HG03039 (cell line): ENCODE results near the gene ARL6.

Experiments used
- ATAC-seq: cut with Tn5 transposase; IDR thresholded peaks from one replicate; pipeline ENCODE4 v1.9.1; 2021; ENCODE audit warnings: mild to moderate bottlenecking, moderate library complexity; ENCODE audit not compliant: unreplicated experiment

The ARL6 gene, protein sequence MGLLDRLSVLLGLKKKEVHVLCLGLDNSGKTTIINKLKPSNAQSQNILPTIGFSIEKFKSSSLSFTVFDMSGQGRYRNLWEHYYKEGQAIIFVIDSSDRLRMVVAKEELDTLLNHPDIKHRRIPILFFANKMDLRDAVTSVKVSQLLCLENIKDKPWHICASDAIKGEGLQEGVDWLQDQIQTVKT

DNA sequence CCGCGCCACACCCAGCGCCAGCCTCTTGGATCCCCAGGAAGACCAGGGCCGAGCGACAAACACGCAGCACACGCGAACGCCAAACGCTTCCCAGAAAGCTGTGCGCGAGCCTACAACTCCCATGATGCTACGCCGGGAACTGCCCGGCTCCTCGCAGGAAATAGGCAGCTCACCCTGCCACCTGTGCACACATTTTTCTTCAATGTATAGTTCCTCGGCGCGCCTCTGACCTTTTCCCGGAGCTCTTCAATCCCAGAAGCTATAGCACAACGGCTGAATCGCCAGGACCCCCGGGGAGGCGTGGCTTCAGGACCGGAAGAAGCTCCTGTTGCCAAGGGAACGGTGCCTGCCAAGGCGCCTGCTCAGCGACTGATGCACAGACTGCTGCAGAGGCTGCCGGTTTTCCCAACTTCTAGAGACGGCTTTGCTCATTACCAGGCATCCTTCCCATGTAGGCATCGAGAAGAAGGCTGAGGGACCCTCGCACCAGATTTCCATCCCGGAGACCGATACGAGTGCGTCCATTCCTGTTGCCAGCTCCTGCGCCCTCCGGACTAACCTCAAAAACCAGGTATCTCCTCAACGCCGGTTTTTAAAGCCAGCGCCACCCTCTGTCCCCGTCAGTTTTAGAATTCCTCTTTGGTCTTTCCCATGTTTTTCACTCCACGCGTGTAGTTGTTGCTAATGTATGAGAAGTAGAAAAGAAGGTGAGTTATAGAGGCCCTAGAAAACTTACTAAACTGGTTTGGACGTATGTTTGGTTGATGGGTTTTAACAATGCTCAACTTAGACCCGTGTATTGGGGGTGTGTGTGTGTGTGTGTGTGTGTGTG, at the start of gene ARL6:
Gene ARL6 (plus strand): TSS at position 352 of the 832 bp plus-strand sequence. CDS start 3,350 bp downstream, outside the sequence.
- ATAC-seq = peak; percentile 96

DNA sequence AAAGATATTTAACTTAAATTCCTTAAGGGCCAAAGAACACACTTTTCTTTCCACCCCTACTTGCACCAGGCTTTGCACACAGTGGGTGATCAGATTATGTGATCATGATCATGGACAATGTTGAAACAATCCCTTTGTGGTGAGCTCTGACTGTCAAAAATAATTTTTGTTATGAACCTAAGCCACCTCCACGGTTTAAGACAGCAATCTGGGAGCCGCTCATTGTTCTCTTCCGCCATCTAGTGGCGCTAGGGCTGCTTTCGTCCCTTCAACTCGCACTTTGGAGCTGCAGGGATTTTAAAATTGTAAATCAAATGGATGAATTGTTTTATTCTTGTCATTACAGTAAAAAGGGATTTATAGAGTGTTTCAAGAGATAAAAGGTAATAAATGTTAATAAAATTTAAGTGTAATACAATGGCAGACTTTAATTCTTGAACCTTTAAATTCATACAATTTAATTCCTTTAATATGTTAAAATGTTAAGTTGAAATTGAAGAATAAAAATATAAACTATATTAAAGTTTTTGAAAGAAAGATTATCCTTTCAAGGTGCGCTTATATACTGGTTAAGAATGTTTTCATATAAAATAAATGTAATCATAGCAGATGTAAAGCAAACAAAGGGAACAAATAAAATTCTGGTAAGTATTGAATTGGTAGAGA, 45.3 kb upstream of the ARL6 start:
- peak; percentile 85 for ATAC-seq

DNA sequence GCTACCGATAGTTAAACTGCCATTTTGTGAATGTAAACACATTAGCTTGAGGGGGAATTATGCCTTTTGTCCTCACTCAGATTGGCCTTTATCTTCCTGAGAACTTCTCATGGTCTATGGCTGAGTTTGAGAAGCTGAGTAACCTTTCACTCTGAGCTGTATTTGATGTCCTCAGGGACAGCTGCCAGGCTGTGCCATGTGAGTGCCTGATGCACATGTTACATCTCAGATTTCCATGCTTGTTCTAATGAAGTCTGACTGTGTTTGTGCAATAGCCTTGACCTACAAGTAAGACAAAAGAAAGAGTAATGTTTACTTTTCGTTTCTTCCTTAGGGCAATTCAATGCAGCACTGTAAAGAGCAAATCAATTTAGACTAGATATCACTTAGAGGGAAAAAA, 44.1 kb upstream of the ARL6 start:
- no peak for ATAC-seq

DNA sequence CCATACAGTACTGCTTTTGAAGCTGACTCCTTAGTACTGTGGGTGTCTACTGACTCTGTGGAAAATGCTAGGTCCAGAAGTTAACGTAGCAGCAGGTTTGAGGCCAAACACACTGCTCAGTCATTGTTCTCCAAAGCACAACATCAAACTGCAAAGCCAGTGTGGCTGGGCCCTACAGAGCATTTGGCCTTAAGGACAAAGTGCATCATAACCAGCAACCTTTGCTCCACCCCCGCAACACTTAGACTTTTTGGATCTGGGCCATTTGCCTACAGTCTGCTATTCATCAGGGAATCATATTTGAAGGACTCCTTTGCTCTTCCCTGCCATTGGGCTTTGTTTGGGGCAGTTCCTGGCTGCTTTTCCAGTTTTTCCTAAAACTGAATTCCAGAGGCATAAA, 43.1 kb upstream of the ARL6 start:
- ATAC-seq = no peak

DNA sequence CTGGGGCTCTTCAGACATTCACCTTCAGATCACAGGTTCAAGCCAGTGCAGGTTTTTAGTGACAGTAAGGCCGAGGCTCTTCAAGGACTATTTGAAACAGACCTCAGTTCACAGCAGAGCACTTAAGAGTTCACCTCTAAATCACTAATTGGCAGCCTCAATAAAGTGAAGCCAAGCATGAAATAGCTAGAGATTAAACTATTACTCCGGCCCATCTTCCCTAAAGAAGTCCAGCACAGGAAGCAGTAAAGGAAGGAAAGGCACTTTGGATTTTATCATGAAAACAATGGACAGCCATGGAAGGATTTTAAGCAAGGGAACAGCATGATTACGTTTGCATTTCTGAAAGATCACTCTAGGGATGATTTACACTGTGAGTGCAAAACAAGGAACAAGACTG, 27.6 kb upstream of the ARL6 start:
- no peak for ATAC-seq

DNA sequence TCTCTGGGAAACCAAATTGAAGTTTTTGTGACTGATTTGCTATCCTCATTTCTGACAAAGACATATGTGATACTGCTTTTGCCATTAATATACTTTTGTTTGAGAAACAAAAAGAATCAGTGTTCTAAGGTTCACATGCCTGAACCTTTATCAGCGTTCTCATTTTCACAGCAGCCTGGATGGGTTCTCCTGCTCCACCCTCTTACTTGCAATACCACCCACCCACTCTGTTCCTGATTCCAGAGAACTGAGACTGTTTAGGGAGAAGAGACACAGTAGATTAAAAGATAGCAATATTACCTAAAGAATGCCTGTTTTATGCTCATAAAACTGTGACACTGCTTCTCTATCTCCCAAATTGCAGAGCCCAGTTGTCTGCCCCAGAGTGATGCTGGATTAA, 25.8 kb upstream of the ARL6 start:
- ATAC-seq = no peak

DNA sequence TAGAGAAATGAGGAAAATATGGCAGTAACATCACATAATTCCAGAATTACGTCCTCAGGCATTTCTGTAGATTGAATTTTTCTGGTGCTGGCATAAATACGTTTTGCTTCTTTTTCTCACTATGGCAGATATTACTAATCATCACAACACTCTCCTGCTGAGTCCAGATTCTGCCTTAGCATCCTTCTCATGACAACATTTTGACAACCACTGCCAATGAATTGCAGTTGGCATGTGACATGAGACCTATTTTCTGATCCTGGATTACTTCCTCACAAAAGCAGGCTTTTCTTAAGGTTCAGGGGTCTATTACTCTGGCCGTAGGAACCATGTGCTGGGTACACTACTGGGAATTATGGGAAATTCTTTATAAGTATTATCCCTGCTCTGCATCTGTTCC, 22.5 kb upstream of the ARL6 start:
- ATAC-seq = no peak

DNA sequence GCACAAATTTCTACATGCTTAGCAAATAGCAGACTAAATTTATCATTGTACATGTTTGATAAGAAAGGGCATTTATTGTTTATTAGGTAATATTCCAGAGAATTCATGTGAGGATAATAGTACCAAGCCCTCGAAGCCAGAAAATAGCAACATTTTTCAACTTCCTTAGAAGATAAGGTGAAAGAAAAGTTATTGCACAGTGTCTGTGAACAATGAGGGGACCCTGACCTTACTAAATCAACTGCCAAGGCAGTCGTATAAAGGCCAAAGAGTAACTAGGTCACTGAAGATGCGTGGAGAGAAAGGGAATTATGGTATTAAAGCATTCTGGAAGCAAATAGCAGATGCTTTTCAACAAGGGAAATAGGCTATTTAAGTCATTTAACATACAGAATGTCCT, 20.3 kb upstream of the ARL6 start:
- no peak for ATAC-seq

DNA sequence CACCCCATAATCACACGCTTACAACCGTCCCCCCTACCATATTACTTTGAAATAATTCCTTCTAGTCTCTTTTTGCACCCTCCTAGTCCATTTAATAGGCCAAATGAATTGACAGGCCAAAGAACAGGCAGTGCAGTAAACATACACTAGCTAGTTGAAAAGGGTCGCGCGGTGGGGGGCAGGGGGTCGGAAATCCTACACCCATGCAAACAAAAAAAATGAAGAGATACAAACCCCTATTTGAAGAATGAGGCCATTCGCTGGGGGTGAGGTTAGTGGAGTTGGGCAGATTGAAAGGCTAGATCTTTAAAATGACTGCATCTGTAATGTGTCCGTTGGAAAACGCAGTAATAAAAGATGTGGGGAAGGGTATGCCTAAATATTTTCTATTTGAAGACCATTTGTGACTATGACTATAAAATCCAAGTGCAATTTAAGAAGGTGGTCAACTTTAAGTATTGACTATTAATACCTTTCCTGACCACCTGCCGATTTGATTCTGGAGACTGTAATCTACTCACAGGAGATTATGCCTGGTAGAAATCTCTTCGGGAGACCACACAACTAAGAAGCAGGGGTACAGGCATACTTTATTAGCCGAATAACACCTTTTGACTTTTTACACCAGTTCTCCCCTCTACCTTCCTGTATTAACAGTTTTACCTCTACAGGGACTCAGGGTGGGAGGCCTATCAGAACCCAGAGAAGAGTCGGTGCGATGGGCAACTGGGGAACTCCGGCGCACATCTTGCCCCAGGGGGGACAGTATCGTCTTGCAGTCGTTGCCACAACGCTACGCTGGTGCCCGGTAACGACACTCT, 762 bp upstream of the ARL6 start:
- ATAC-seq = no peak

DNA sequence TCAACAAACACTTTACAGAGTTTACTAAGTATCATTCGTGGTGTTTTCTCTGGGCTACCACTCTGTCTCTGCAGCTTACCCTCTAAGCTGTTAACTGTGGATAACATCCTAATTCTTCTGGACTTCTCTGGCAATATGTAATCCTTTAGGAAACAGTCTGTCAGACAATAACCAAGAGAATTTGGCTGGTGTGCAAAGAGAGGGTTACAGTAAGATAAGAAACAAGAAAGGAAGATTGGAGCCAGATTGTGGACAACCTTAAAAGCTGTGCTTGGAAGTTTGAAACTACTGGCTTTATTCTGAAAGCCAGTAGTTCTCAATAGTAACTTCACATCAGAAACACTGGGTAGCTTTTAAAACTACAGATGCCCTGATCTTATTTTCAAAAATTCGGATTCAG, 778 bp downstream of the ARL6 start:
- no peak for ATAC-seq

DNA sequence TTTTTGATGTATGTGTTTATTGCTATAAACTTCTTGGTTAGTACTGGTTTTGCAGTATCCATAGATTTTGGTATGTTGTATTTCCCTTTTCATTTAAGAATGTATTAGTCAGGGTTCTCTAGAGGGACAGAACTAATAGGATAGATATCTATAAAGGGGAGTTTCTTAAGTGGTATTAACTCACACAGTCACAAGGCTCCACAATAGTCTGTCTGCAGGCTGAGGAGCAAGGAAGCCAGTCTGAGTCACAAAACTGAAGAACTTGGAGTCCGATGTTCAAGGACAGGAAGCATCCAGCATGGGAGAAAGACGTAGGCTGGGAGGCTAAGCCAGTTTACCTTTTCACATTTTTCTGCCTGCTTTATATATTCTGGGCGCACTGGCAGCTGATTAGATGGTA, 8.4 kb downstream of the ARL6 start:
- ATAC-seq = no peak

DNA sequence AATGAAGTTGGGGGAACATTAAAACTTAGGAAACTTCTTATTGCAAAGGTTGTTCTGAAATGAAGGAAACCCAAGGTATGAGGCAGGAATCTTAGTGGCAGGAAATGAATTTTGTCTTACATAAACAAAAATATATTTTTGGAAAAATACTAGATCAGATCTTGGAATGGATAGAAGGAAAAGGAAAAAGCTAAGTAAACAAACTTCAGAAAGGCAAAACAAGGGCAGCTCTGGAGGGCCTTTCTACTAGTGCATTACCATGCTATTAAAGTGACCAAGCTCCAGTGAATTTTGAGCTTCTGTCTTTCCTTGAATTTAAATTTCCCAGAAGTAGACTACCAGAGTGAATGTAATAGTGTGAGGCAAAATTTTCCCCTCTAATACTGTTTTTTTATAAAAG, 13.6 kb downstream of the ARL6 start:
- no peak for ATAC-seq

DNA sequence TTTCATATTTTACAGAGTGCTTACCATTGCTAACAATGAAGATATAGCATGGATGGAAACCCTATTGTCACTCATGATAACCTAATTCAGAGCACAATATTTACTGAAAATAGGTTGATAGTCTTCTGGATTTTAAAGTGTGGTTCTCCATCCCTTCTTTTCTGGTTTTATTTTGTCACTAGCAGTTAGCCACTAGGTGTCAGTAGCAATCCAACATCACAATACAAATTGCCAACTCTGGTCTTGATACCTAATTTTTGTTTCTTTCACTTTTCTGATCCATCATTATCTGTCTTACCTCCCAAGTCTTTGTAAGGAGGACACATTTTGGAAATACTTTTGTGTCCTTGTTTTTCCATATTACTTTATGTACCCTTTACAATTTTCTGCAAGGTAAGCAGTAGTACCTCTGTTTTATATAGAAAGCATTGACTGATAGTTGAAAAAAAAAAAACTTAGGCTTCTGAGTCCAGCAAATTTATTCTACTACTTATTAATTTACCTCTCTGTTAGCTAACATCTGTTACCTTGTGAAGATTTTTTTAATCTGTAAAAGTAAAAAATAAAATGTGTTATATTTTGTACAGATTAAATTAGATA, 29.0 kb downstream of the ARL6 start:
- ATAC-seq = no peak

DNA sequence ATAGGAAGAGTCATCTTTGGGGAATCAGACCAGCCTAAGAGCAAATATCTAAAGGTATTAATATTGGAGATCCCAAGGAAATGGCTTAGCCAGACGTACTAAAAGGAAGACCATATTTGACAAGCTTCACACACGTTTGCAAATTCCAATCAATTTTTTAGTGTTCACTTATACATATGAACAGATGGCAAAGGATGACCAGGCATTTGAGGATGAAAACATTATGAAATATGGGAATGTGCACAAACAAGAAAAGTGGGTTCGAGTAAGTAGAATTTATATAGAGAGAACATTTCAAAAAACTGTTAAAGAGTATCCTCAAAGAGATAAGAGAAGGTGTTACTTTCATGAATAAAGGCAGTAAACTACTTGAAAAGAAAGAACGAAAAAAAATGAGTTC, 31.4 kb downstream of the ARL6 start:
- ATAC-seq = no peak

DNA sequence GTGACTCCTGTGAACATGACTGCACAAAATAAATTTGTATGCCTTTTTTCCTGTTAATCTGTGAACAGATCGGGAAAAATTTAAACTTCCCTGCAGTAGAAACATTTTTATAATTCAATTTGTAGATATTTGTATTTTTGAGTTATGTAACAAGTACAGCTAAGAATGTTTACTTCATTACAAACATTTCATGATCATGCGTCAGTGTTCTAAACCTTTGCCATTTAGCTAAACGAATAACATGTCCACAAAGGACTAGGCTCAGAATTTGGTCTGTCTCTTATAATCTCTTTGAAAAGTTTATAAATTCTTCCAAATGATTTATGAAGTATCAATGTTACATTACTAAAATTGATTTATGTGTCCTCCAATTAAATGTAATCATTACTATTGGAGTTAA, 39.9 kb downstream of the ARL6 start:
- no peak for ATAC-seq

DNA sequence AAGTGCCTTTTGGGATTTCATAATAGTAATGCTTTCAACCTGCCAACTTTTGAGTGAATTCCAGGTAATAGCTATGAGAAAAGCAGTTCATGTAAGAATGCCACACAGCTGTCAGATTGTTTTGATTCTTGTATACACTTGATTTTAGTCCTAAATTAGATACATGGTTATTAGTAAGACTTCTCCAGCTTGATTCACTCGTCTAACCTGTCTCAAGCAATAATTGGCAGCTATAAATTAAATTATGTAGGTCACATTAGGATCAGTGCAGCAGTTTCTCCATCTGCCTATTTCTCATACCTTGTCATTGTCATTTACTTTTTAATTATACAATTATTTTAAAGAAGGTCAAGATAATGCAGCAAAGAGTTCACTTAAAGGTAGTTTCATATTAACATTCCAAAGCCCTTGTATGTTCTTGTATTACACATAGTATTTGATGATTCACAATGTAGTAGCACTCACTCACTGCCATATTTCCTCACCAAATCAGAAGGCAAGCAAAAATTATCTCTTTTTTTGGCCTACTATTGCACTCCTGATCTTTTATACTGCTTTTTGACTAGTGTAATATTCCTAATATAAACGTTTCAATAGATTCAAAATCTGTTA, 46.3 kb downstream of the ARL6 start:
- no peak for ATAC-seq

DNA sequence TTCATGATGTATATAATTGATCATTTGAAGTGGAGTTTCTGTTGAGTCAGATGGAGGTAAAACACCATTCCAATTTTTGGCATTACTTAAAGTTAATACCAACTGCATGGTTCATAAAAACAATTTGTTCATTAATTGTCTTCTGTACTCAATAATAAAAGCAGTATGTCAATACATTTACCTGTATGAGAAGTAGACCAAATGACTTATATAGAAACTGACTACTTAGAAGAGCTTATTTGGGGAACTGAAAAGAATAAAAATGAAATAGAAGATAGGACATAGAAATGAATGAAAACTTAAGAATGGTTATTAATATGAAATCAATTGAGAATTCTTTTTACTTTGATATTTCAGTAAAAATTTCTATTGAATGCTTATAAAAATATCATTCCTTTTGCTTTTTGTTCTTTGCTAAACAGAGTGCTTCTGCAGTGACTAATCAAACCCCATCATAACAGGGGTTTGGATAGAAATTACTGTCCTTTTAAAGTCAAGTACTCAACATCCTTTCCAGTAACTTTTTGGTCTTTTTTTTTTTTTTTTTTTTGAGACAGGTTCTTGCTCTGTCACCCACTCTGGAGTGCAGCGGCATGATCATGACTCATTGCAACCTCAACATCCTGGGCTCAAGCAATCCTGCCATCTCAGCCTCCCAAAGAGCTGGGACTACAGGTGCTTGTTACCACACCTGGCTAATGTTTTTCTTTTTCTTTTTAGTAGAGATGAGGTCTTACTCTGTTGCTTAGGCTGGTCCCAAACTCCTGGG, 50.8 kb downstream of the ARL6 start:
- ATAC-seq = no peak

DNA sequence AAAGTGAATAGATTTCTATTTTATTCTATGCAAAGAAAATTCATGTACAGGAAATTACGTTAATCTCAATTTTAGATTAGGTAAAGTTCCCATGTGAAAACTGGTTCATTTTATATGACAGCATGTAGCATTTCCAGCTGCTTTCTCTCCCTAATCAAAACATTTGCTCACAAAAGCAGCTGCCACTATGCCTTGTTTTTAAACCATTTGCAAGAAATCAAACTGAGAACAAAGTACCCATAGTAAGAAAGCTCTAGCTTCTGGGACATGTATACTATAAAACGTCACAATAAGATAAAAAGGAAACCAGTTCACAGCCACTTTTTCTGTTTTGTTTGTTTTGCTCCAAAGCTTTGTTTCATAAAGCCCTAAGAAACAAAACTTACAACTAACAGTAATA, 52.3 kb downstream of the ARL6 start:
- no peak for ATAC-seq

DNA sequence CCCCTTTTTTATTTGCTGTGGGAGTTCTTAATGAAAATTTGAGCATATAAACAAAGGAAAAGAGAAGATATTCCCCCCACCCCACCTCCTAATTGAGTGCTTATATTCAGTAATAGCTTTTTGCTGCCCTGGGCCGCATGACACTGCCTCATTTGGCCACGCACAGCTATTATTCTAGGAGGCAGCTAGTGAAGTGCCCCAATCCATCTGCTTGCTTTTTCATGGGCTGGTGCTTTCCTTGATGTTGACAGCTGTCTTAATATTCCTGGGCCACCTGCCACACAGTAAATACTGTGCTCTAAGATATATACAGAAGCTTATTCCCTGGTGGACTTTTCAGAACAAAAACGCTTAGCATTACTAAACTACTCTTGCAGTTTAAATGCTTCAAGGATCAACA, 53.4 kb downstream of the ARL6 start:
- ATAC-seq = no peak

DNA sequence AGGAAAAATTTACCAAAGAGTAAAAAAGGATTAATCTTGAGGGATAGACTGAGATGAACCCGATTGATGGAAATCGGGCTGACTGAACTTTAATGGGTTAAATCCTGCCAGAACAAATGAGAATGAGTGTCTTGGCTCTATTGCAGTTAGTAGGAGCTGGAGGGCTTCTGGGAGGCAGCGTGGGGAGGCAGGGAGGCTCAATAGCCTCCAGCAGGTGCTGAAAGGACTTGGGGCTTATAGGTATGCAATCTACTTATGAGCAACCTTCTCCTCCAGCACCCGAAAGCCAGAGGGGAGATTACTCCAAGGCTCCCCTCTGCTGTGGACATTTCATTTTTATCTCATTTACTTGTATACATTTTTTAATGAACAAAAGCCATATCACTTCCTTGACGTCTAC, 56.2 kb downstream of the ARL6 start:
- ATAC-seq = no peak
